Tibial artery (tissue), 4 donors: ENCODE data around the gene PSMG1.

Experiments
- DNase-seq, 2 donors: peaks; one replicate each; pipeline ENCODE4 v3.0.0-alpha.2; 2019
- H3K27ac ChIP-seq, 2 donors: fragments of 200-600 bp; sonication (generic) in 1 of 2; 1 replicate in 1 of 2; 2 replicates in 1 of 2; pipeline ENCODE4 v1.5.1; 2018 to 2019; ENCODE audit warnings: mild to moderate bottlenecking in 1 of 2
- H3K27me3 ChIP-seq, 2 donors: fragments of 200-600 bp; sonication (generic) in 1 of 2; one replicate each; pipeline versions ENCODE4 v1.5.1 to v1.6.0; 2016 to 2019
- H3K36me3 ChIP-seq, 3 donors: fragments of 200-600 bp; sonication (generic) in 2 of 3; one replicate each; pipeline ENCODE4 v1.5.1; 2016 to 2019; ENCODE audit warnings: mild to moderate bottlenecking in 2 of 3
- H3K4me1 ChIP-seq, 4 donors: fragments of 200-600 bp; sonication (generic) in 2 of 4; 1 replicate in 3 of 4; 2 replicates in 1 of 4; pipeline ENCODE4 v1.5.1; 2016 to 2019
- H3K4me3 ChIP-seq, 2 donors: fragments of 200-600 bp; sonication (generic) in 1 of 2; 1 replicate in 1 of 2; 2 replicates in 1 of 2; pipeline ENCODE4 v1.5.1; 2018 to 2019; ENCODE audit warnings: mild to moderate bottlenecking in 2 of 2
- H3K9me3 ChIP-seq, 3 donors: fragments of 200-600 bp; sonication (generic) in 1 of 3; one replicate each; pipeline ENCODE4 v1.5.1; 2016 to 2019
- intact Hi-C: fragments of 100-400 bp; cut with DNase I; formaldehyde crosslinking; loops from one replicate; pipeline ENCODE4 v1.15.0; 2023; ENCODE audit warnings: low total_unique reads
- TF ChIP-seq, protein P1 (sequence below), 2 experiments: fragments of 200-600 bp in 1 of 2; fragments of 450-650 bp in 1 of 2; IDR thresholded peaks; one replicate each; pipeline ENCODE4 v1.5.1; 2017 to 2019; ENCODE audit warnings: antibody characterized with exemption in 2 of 2, mild to moderate bottlenecking in 1 of 2, moderate library complexity in 1 of 2

Gene PSMG1

DNA sequence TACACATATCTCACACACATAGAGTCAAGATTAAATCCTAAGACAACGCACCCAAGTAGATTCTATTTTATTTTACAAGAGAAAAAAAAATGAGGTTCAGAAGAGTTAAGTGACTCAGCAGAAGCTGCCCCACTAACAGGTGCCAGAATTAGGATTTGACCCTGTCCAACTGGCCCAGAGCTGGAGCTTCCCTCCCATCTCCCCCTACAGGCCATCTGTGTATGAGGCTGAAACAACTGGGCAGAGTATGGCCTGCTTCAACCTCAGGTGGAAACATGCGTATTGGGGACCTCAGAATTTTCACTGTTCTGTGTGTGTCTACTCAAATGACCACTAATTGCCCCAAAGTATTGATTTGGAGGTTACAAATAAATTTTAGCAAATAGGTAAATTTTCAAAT lies 29.9 kb downstream of the PSMG1 start:
- Histone ChIP-seq H3K36me3 (no peaks in the 10 kb centered on the region), H3K27me3 (no peaks in the 10 kb centered on the region), H3K27ac (no peak overlapping the region), H3K9me3 (no peaks in the 10 kb centered on the region), H3K4me3 (no peak overlapping the region), H3K4me1 (peaks cover 0 to 13% (median 10%) of the 10 kb centered on the region in 4 donors)
- DNase-seq: no peak
- intact Hi-C loops: no loop called here
- TF ChIP-seq, protein P1, sequence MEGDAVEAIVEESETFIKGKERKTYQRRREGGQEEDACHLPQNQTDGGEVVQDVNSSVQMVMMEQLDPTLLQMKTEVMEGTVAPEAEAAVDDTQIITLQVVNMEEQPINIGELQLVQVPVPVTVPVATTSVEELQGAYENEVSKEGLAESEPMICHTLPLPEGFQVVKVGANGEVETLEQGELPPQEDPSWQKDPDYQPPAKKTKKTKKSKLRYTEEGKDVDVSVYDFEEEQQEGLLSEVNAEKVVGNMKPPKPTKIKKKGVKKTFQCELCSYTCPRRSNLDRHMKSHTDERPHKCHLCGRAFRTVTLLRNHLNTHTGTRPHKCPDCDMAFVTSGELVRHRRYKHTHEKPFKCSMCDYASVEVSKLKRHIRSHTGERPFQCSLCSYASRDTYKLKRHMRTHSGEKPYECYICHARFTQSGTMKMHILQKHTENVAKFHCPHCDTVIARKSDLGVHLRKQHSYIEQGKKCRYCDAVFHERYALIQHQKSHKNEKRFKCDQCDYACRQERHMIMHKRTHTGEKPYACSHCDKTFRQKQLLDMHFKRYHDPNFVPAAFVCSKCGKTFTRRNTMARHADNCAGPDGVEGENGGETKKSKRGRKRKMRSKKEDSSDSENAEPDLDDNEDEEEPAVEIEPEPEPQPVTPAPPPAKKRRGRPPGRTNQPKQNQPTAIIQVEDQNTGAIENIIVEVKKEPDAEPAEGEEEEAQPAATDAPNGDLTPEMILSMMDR (IDR thresholded peaks at IDR 0.05): peak in 1 of 2 experiments; percentile 18

- no peak for DNase-seq
- Histone ChIP-seq H3K4me3 (no peak overlapping the region), H3K36me3 (no peaks in the 10 kb centered on the region), H3K27me3 (no peaks in the 10 kb centered on the region), H3K4me1 (peaks cover 0 to 13% (median 10%) of the 10 kb centered on the region in 4 donors), H3K9me3 (no peaks in the 10 kb centered on the region), H3K27ac (no peak overlapping the region)
- TF ChIP-seq, protein P1 (IDR thresholded peaks at IDR 0.05): no peak
- intact Hi-C loops: no loop called here
Measured at GRCh38 chr21:39152271-39152670, 31.0 kb downstream of the PSMG1 start.

GRCh38 chr21:39150877-39151276 lies 32.4 kb downstream of the PSMG1 start:
- Histone ChIP-seq H3K36me3 (no peaks in the 10 kb centered on the region), H3K27me3 (no peaks in the 10 kb centered on the region), H3K4me3 (no peak overlapping the region), H3K9me3 (no peaks in the 10 kb centered on the region), H3K4me1 (peaks cover 0 to 9% (median 7%) of the 10 kb centered on the region in 4 donors), H3K27ac (no peak overlapping the region)
- intact Hi-C loops: no loop called here
- TF ChIP-seq, protein P1 (IDR thresholded peaks at IDR 0.05): no peak
- DNase-seq: no peak

DNA sequence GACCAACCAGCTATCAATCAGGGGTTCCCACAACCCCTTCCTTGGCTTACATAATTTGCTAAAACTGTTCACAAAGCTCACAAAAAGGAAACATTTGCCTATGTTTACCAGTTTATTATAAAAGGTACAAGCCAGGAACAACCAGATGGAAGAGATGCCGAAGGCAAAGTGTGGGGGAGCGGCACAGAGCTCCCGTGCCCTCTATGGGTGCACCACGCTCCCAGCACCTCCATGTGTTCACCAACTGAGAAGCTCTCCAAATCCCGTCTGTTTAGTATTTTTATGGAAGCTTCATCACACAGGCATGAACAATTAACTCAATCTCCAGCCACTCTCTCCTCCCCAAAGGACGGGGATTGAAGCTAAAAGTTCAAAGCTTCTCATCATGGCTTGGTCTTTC lies 32.9 kb downstream of the PSMG1 start:
- no peak overlapping the region for H3K4me3 ChIP-seq
- no peak for DNase-seq
- H3K36me3 ChIP-seq: no peaks in the 10 kb centered on the region
- no peaks in the 10 kb centered on the region for H3K9me3 ChIP-seq
- intact Hi-C loops: no loop called here
- peaks cover 0 to 3% (median 1%) of the 10 kb centered on the region in 4 donors for H3K4me1 ChIP-seq
- no peaks in the 10 kb centered on the region for H3K27me3 ChIP-seq
- TF ChIP-seq, protein P1 (IDR thresholded peaks at IDR 0.05): no peak
- no peak overlapping the region for H3K27ac ChIP-seq

DNA sequence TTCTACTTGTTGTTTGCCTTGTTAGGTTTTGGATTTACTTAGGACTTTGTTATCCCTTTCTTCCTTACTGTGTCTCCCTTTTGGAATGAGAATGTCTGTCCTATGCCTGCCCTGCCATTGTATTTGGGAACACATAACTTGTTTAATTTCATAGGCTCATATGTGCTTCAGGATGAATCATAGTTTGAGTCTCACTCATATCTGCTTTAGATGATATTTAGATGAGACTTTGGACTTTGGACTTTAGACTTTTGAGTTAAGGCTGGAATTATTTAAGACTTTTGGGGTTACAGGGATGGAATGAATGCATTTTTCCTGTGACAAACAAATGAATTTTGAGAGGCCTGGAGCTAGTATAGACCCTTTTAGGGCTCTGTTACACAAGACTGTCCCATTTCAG lies 33.4 kb downstream of the PSMG1 start:
- Histone ChIP-seq H3K36me3 (no peaks in the 10 kb centered on the region), H3K4me3 (no peak overlapping the region), H3K4me1 (no peaks in the 10 kb centered on the region), H3K27me3 (no peaks in the 10 kb centered on the region), H3K27ac (no peak overlapping the region), H3K9me3 (no peaks in the 10 kb centered on the region)
- no peak for DNase-seq
- TF ChIP-seq, protein P1 (IDR thresholded peaks at IDR 0.05): no peak
- intact Hi-C loops: no loop called here

DNA sequence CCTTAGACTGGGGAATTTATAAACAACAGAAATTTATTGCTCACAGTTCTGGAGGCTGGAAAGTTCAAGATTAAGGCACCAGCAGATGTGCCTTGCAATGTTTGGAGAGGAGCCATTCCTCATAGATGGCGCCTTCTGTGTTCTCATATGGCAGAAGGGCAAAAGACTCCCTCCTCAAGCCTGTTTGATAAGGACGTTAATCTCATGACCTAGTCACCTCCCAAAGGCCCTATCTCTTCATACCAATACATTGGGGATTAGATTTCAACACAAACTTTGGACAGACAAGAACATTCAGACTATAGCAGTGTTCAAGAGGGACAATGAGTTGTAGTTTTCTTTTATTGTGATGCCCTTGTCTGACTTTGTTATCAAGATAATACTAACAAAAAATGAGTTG lies 34.3 kb downstream of the PSMG1 start:
- Histone ChIP-seq H3K4me3 (no peak overlapping the region), H3K27me3 (no peaks in the 10 kb centered on the region), H3K4me1 (no peaks in the 10 kb centered on the region), H3K27ac (no peak overlapping the region), H3K9me3 (no peaks in the 10 kb centered on the region), H3K36me3 (no peaks in the 10 kb centered on the region)
- DNase-seq: no peak
- intact Hi-C loops: no loop called here
- TF ChIP-seq, protein P1 (IDR thresholded peaks at IDR 0.05): no peak
